OCI-LY3 (cell line): ENCODE results near the gene FMO5.

Source experiments
- EZH2phosphoT487 ChIP-seq: fragments of 200-600 bp; shearing (Covaris generic); IDR thresholded peaks from 2 replicates; pipeline ENCODE4 v1.6.1; 2018; ENCODE audit warnings: antibody characterized with exemption, mixed run types, low read depth
- TF ChIP-seq, protein P1 (sequence below): fragments of 200-600, 300-600 bp; sonication (generic); IDR thresholded peaks from 2 replicates; pipeline ENCODE4 v1.5.1; 2014; ENCODE audit warnings: antibody characterized with exemption, low read length, low read depth

DNA sequence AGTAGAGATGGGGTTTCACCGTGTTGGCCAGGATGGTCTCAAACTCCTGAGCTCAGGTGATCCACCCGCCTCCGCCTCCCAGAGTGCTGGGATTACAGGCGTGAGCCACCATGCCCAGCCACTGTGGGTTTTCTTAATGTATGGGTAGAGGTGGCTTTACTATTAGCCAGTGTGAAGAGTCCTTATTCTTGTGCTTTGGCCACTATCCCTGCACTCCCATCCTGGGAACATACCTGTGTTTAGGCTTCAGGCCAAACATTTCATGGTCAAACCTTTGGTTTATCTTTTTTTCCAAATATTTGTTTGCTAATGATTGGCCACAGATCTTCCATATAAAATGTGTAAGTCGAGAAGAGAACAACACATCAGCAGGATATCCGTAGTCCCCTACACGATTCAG is 16.5 kb downstream of the FMO5 start:
- TF ChIP-seq, protein P1, sequence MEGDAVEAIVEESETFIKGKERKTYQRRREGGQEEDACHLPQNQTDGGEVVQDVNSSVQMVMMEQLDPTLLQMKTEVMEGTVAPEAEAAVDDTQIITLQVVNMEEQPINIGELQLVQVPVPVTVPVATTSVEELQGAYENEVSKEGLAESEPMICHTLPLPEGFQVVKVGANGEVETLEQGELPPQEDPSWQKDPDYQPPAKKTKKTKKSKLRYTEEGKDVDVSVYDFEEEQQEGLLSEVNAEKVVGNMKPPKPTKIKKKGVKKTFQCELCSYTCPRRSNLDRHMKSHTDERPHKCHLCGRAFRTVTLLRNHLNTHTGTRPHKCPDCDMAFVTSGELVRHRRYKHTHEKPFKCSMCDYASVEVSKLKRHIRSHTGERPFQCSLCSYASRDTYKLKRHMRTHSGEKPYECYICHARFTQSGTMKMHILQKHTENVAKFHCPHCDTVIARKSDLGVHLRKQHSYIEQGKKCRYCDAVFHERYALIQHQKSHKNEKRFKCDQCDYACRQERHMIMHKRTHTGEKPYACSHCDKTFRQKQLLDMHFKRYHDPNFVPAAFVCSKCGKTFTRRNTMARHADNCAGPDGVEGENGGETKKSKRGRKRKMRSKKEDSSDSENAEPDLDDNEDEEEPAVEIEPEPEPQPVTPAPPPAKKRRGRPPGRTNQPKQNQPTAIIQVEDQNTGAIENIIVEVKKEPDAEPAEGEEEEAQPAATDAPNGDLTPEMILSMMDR: no peak
- TF ChIP-seq EZH2phosphoT487: no peak
